Endometrial microvascular endothelial cells (primary cell): ENCODE measurements around the gene STX1A. TPM values are rescaled to one million over a fixed set of nuclear protein-coding genes. Genes with fewer than 3 reads are reported as not detected.

ENCODE experiments used
- in situ Hi-C: cut with HindIII; loops from 2 replicates; pipeline ENCODE4 v1.10.0; 2017; ENCODE audit warnings: low sequenced_read_pairs, low pct_unique_long_range_greater_than_20kb; ENCODE audit errors: inconsistent ontology term
- total RNA-seq: library from RNA; depleted of rRNA; stranded (reverse); fragments of >200 nt; gene quantifications from one replicate; pipeline ENCODE4 v1.2.3, GENCODE V29; 2015; ENCODE audit errors: inconsistent ontology term

The STX1A gene
- total RNA-seq, result 6.2 TPM

GRCh38 chr7:73718905-73719805, at the start of gene STX1A:
Gene STX1A, minus strand, starts transcription at chr7:73719669. Its CDS starts 38 bp downstream, at chr7:73719631.
- in situ Hi-C loops, result no loop called here

DNA sequence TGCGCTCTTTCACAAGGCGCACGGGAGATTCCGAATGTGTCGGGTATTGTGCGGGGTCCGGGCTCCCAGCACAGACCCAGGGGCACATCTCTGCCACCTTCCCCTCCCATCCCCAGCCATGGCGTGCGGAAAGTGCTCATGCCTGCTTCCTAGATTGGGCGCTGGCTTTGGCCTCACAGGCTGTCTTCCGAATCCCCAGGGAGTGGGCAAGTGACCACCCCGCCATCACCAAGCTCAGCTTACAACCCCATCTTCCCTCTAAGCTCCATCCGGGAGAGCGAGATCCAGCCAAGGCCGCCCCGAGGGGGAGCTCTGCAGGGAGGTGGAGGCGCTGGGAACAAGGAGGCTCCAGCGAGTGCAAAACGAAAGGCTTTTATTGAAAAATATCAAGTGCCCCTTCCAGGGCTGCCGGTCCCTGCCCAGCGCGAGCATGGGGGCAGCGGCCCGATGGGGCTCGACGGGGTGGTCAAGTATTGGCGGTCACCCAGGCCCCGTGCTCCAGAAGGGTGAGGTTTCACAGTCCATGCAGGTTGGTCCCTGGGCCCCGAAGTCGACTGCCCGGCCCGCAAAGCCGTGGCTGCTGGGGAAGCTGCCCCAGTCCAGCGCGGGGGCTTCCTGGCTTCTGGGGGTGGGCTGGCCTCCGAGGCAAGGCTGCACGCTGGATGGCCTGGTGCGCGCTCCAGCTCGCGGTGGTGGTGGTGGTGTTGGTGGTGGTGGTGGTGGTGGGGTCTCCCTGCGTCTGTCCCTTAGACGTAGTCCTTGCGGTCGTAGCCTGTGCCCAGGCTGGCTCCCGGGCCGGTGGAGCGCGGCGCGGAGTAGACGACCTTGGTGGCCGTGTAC, 49.4 kb upstream of the STX1A start:
- in situ Hi-C loops, result no loop called here

- in situ Hi-C loops, result no loop called here
Measured at GRCh38 chr7:73766556-73767229, 47.2 kb upstream of the STX1A start.

DNA sequence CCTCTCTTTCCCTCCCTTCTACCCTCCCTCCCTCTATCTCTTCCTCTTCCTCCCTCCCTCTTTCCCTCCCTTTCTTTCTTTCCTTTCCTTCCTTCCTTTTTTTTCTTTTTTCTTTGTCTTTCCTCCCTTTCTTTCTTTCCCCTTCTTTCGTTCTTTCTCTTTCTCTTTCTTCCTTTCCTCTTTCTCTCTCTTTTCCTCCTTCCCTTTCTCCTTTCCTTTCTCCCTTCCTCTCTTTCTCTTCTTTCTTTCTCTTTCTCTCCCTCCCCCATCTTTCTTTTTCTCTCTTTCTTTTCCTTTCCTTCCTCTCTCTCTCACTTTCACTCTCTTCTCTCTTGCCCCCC, 43.2 kb upstream of the STX1A start:
- in situ Hi-C loops, result no loop called here

DNA sequence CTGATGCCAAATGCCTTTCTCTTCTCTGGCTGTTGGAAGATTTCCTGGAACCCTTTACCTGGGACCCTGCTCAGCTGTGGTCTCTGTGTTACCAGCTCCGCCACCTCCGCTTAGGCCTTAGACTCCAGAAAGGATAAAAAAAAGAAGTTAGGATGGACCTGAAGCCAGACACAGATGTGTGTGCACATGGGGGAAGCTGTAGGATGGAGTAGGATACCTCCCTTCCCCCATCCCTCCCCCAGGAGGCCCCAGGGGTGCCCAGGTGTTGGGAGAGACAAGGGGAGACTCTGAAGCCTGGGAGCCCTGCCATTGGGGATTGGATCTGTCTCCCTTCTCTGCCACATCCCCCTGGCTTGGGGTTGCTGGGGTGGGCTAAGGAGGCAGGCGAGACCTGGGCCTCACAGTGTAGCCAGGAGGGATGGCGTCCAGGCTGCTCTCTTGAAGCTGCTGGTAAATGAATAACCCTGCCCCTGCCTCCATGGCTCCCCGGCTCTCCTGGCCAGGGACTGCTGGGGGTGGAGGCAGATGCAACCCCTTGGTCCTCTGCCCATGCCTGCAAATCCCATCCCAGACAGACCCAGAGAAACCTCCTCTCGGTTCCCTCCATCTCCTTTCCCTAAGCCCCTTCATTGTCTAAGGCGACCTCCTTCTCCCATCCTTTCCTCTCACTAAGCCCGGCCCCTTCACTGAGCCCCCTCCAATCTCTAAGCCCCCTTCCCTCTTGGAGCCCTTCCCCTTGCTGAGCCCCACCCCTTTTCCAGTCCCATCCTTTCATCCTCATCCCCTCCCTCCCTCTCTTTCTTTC, 42.6 kb upstream of the STX1A start:
- in situ Hi-C loops, result no loop called here

DNA sequence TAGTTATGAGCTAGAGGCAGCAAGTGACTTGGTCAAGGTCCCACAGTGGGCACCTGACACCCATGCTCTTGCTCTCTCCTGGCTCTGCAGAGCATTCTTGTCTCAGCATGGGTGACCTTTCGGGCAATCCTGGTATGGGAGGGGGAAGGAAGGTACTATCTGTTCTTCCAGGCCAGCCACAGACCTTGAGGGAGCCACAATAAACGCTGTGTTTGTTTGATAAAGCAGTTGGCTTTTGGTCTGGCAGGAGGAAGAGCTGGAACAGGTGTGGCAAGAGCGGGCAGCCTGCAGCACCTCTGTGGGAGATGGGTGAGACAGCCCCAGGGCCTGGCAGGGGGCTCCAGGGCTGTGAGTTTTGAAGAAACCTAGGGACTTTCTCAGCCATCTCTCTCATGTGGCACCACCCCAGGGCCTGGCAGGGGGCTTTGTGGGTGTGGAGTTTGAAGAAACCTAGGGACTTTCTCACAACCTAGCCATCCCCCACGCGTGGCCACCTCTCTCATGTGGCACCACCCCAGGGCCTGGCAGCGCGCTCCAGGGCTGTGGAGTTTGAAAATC, 39.2 kb upstream of the STX1A start:
- in situ Hi-C loops, result no loop called here

- in situ Hi-C loops, result no loop called here
Measured at GRCh38 chr7:73749931-73750776, 30.7 kb upstream of the STX1A start.

DNA sequence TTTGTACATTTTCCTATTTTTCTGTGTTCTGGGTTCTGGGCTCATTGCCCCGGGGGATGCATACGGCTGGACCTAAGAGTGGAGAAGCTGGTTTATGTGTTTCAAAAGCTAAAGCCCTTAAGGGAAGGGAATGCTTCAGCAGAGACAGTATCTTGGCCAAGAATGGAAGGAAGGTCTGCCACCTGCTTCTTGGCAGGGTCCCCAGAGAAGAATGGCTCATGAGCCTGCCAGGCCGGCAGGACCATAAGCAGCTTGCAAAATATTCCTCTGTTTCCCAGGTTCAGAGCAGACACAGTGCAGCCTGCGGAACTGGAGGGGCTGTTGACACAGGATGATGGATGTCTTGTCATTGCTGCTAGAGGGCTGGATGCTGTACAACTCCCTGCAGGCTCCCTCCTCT, 26.9 kb upstream of the STX1A start:
- in situ Hi-C loops, result no loop called here

DNA sequence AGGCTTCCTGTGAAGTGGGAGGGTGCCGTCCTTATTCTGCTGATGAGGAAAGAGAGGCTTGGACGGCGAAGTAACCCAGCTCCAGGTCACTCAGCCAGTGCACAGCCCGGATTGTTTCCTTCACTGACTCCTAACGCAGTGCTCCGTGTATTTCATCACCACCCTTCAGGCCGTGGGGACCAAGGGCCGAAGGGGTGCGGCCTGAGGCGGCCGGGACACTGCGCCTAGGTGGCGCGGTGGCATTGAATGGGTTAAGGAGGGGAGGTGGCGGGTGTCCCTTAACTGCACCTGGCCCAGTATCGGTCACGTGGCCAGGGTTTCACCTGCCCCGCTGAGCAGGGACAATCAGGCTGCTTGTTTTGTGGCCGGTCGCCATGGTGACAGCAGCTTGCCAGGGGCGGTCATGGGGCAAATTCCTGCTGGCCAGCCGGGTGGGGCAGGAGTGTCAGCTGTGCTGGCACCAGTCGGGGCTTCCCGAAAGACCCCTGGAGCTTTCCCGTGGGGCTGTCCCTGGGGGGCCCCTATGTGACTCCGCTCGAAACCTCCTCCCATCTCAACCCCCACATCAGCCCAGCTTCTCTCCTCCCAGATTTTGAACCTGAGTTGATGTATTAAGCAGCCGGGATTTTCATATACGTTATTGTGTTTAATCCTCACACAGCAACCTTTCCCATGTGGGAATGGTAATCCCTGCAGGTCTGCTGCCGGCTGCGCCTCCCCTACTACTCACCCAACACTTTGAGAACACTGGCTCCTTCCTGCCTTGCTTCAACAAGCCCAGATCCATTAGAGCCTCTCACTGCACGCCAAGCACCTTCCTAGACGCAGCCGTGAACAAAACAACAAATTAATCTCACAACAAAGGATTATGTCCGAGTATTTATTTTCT, 23.5 kb upstream of the STX1A start:
- in situ Hi-C loops, result no loop called here

DNA sequence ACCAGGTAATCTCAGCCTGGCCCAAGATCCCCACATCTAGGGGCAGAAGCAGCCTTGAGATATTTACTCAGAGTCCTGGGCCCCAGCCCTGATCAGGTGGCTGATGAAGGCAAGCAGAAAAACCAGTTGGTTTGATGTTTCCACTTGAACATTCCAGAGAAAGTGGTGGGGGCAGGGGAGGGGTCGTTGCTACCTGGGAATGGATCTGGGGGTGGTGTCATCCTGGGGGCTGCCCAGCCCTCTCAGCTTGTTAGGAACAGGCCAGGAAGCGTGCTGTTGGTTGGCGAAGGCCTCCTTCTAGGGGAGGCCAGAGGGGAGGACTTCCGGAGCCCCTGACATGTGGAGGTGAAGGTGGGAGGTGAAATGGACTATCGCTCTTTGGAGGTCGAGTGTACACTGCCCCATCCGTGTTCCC, 22.9 kb upstream of the STX1A start:
- in situ Hi-C loops, result no loop called here

DNA sequence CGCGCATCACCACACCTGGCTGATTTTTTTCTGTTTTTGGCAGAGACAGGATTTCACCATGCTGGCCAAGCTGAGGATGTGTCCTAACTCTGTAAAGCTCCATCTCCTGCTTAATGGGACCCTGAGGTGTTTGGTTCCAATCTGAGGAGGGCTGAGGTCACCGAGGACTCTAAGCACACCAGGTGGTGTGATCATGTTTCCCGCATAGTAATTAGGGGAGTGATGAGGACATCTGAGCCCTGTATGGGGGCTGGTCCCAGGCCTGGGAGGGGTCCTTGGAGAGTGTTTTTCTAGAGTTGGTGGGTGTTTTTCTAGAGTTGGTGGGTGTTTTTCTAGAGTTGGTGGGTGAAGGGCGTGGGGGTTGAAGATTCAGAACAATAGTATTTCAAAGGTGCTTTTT, 22.1 kb upstream of the STX1A start:
- in situ Hi-C loops, result no loop called here

DNA sequence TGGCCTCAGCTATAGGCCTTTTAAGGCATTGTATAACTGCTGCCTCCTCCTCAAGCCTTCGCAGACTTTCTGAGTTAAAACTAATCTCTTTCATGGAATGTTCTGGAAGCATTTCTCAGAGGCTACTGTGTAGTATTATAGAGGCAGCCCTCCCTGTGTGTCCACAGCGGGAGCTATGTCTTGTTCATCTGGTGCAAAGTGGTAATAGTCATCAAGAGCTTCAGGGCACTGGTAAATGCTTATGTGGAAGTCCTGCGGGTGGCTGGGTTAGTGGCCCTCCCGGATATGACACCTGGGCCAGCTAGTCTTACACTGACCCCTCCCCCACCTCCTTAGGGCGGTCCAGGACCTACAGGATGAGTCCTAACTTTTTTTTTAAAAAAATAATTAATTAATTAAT, 21.3 kb upstream of the STX1A start:
- in situ Hi-C loops, result no loop called here

DNA sequence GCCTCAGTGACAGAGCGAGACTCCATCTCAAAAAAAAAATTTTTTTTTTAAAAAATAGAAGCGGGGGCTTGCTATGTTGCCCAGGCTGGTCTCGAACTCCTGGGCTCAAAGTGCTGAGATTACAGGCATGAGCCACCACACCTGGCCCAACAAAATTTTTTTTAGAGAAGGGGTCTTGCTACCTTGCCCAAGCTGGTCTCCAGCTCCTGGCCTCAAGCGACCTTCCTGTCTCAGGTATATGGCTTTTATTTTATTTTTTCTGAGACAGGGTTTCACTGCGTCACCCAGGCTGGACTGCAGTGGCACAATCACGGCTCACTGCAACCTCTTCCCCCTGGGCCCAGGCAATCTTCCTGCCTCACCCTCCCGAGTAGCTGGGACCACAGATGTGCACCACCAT, 20.7 kb upstream of the STX1A start:
- in situ Hi-C loops, result no loop called here

DNA sequence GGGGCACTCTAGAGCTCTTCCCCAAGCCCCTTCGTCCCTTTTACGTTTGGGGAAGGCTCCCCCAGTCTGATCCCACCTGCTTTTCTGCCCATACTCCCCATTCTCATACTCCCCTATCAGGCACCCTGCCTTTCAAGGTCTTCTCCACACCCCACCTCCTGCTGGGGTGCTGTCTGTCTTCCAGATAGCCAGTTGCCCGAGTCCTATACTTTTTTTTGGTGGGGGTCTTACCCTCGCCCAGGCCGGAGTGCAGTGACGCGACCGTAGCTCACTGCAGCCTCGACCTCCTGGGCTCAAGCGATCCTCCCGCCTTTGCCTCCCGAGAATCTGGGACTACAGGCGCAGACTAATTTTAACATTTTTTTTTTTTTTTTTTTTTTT, 19.9 kb upstream of the STX1A start:
- in situ Hi-C loops, result no loop called here

GRCh38 chr7:73738612-73739386, 19.3 kb upstream of the STX1A start, which contains the start of gene ABHD11:
Gene ABHD11, minus strand, starts transcription at chr7:73738802. Its CDS starts 32 bp downstream, at chr7:73738770.
- in situ Hi-C loops, result no loop called here

DNA sequence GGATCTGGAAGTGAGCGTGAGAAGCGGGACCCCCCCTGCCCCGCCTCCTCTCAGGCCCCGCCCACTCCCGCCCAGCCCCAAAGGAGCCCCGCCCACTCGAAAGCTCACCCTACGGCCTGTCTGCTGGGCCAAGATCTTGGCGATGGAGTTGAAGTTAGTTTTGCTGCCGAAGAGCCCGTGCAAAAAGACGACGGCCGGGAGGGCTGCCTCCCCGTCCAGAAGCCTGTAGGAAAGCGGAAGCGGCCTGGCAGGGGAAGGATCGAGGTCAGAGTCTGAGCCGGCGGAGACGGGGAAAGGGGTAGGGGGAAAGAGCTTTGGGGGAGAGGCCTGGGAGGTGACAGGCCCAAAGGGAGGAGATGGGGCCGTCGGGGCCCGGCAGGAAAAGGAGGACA, 18.7 kb upstream of the STX1A start:
- in situ Hi-C loops, result no loop called here
